Mesodermal cell (in vitro differentiated cells): ENCODE measurements around the gene WDR90.

Source experiments
- H3K27ac ChIP-seq: 2 replicates; pipeline ENCODE4 v1.7.0; 2013; ENCODE audit warnings: mild to moderate bottlenecking, low read depth, low read length, moderate library complexity; ENCODE audit not compliant: severe bottlenecking
- H3K36me3 ChIP-seq: 2 replicates; pipeline ENCODE4 v1.7.1; 2013; ENCODE audit warnings: mild to moderate bottlenecking, low read length, moderate library complexity; ENCODE audit not compliant: control insufficient read depth, insufficient read depth
- H3K4me1 ChIP-seq: one replicate; pipeline ENCODE4 v1.7.1; 2013; ENCODE audit warnings: mild to moderate bottlenecking, low read length; ENCODE audit not compliant: insufficient read depth, control insufficient read depth, poor library complexity, severe bottlenecking
- H3K4me3 ChIP-seq: 2 replicates; pipeline ENCODE4 v1.7.0; 2013; ENCODE audit warnings: low read length, control low read depth, mild to moderate bottlenecking; ENCODE audit not compliant: insufficient read depth, poor library complexity, severe bottlenecking; ENCODE audit errors: extremely low read depth
- H3K9me3 ChIP-seq: 2 replicates; pipeline ENCODE4 v1.7.1; 2013; ENCODE audit warnings: mild to moderate bottlenecking, low read length, moderate library complexity; ENCODE audit not compliant: control insufficient read depth
- WGBS, 2 experiments: methylation state at CpG; one replicate each; pipeline ENCODE4 v1.1.5; 2013; ENCODE audit warnings: missing lambda C conversion rate in 2 of 2; ENCODE audit not compliant: insufficient coverage in 2 of 2; 5-methylcytosine and 5-hydroxymethylcytosine counted together

WDR90 gene

DNA sequence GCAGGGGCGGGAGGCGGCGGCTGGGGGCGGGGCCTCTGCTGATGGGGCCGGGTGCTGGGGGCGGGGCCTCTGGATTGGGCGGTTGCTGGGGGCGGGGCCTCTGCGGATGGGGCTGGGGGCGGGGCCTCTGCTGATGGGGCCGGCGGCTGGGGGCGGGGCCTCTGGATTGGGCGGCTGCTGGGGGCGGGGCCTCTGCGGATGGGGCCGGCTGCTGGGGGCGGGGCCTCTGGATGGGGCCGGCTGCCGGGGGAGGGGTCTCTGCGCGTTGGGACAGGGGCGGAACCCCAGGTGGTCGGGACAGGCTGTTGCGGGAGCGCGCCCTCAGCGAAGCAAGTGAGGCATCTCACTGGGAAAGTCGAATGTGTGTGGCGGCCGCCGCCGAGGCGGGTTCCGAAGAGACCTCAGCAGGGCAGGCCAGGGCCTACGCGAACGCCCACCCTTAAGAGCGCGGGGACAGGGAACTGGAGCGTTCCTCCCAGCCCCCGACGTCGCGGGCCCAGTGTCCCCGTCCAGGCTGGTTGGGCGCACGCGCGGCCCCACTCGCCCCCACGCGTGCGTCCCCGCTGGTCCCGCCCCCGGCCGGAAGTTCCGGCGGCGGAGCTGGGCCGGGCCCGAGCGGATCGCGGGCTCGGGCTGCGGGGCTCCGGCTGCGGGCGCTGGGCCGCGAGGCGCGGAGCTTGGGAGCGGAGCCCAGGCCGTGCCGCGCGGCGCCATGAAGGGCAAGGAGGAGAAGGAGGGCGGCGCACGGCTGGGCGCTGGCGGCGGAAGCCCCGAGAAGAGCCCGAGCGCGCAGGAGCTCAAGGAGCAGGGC is 30.9 kb downstream of the WDR90 start, which contains the start of gene STUB1:
STUB1 (plus strand) TSS at position 597 of the 811 bp plus-strand sequence; CDS start at position 713, 116 bp downstream.
- peak within 1 kb of the TSS; percentile 78 for H3K4me3 ChIP-seq
- peaks cover 23% of the 10 kb centered on the region for H3K36me3 ChIP-seq
- H3K27ac ChIP-seq, result peak within 1 kb of the TSS; percentile 72
- no peaks in the 10 kb centered on the region for H3K9me3 ChIP-seq
- peaks cover 17% of the 10 kb centered on the region for H3K4me1 ChIP-seq
- 0% methylated on average over 59 to 74 of the region's 91 CpGs for WGBS, 2 experiments

DNA sequence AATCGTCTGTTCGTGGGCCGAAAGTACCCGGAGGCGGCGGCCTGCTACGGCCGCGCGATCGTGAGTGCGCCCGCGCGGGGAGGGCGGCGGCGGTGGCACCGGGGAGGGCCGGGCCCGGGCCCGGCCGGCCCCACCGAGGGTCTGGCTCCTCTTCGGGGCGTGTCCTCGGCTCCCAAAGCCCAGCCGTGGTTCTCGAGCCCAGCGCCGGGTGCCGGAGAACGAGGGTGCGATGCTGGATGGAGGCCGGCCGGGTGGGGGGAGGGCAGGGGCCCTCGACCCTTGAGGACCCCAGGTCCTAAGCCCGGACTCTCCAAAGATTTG is 31.4 kb downstream of the WDR90 start:
- H3K9me3 ChIP-seq, result no peaks in the 10 kb centered on the region
- WGBS, 2 experiments, result 0 to 1% methylated on average over 26 to 38 of the region's 38 CpGs
- H3K27ac ChIP-seq, result peak overlapping the region; percentile 72
- H3K4me3 ChIP-seq, result peak overlapping the region; percentile 78
- peaks cover 28% of the 10 kb centered on the region for H3K36me3 ChIP-seq
- H3K4me1 ChIP-seq, result peaks cover 12% of the 10 kb centered on the region

DNA sequence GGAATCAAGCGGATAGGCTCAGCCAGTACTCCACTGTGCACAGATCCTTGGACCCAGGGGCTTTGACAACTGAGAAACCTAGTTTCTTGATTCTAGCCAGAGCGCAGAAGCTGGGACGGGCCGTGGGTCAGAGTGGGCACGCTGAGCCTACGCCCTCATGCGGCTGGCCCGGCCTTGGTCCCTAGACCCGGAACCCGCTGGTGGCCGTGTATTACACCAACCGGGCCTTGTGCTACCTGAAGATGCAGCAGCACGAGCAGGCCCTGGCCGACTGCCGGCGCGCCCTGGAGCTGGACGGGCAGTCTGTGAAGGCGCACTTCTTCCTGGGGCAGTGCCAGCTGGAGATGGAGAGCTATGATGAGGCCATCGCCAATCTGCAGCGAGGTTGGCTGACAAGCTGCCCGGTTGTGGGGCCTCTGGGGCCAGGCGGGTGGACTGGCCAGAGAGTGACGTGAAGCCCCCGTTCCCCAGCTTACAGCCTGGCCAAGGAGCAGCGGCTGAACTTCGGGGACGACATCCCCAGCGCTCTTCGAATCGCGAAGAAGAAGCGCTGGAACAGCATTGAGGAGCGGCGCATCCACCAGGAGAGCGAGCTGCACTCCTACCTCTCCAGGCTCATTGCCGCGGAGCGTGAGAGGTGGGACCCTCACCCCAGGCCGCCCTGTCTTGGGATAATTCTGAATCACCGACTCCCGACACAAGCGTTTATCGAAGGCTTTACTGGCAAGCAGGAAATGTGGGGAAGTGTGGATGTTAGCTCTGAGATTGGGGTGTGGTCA is 32.0 kb downstream of the WDR90 start:
- Histone ChIP-seq H3K9me3 (no peaks in the 10 kb centered on the region), H3K4me1 (peaks cover 12% of the 10 kb centered on the region), H3K4me3 (peak overlapping the region; percentile 78), H3K36me3 (peaks cover 29% of the 10 kb centered on the region), H3K27ac (peak overlapping the region; percentile 72)
- WGBS, 2 experiments, result 60 to 63% methylated on average over 43 to 44 of the region's 44 CpGs

DNA sequence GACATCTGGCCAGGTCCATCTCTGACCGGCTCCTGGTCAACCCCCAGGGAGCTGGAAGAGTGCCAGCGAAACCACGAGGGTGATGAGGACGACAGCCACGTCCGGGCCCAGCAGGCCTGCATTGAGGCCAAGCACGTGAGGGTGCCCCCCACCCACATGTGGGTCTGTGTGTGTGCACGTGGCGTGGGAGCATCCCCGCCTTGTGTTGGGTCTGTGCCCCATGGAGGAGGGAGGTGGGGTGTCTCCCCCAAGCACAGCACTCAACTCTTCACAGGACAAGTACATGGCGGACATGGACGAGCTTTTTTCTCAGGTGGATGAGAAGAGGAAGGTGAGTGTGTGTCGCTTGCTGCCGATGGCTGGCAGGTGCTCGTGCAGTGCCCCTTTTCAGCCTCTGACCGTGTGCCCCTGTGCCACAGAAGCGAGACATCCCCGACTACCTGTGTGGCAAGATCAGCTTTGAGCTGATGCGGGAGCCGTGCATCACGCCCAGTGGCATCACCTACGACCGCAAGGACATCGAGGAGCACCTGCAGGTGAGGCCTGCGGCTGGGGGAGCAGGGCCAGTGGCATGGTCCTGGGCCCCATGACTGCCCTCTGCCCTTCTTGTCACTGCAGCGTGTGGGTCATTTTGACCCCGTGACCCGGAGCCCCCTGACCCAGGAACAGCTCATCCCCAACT is 32.7 kb downstream of the WDR90 start:
- WGBS, 2 experiments, result 95 to 97% methylated on average over 22 to 27 of the region's 28 CpGs
- Histone ChIP-seq H3K27ac (no peak overlapping the region), H3K9me3 (no peaks in the 10 kb centered on the region), H3K36me3 (peaks cover 37% of the 10 kb centered on the region), H3K4me1 (peaks cover 12% of the 10 kb centered on the region), H3K4me3 (peak overlapping the region; percentile 78)

DNA sequence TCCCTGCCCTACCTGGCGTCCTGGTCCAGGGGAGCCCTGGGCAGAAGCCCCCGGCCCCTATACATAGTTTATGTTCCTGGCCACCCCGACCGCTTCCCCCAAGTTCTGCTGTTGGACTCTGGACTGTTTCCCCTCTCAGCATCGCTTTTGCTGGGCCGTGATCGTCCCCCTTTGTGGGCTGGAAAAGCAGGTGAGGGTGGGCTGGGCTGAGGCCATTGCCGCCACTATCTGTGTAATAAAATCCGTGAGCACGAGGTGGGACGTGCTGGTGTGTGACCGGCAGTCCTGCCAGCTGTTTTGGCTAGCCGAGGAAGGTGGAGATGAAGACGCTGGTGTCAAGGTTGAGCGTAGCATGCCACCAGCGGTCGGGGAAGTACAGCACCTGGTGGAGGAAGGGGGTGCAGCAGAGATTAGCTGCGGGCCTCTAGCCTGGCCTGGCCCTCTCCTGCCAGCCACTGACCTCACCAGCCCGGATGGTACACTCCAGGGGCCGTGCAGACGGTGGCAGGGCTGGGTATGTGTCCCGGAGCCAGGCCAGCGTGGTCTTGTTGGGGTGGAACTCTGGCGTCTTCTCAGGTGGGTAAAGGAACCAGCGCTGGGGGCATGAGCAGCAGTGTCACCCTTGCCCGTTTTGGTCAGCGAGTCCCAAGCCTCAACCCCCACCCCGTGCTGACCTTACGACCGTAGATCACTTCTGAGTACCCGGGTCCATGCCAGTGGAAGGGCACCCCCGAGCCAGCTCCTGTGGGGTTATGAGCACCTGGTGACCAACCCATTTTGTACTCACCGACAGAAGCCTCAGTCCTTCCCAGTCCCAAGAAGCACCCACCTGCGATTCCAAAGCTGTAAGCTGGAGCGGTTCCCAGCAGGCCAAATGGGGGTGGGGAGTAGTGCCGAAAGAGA is 33.6 kb downstream of the WDR90 start:
- Histone ChIP-seq H3K36me3 (peaks cover 40% of the 10 kb centered on the region), H3K4me1 (peaks cover 12% of the 10 kb centered on the region), H3K4me3 (peak overlapping the region; percentile 62), H3K9me3 (no peaks in the 10 kb centered on the region), H3K27ac (no peak overlapping the region)
- 94 to 95% methylated on average over 28 to 31 of the region's 36 CpGs for WGBS, 2 experiments

DNA sequence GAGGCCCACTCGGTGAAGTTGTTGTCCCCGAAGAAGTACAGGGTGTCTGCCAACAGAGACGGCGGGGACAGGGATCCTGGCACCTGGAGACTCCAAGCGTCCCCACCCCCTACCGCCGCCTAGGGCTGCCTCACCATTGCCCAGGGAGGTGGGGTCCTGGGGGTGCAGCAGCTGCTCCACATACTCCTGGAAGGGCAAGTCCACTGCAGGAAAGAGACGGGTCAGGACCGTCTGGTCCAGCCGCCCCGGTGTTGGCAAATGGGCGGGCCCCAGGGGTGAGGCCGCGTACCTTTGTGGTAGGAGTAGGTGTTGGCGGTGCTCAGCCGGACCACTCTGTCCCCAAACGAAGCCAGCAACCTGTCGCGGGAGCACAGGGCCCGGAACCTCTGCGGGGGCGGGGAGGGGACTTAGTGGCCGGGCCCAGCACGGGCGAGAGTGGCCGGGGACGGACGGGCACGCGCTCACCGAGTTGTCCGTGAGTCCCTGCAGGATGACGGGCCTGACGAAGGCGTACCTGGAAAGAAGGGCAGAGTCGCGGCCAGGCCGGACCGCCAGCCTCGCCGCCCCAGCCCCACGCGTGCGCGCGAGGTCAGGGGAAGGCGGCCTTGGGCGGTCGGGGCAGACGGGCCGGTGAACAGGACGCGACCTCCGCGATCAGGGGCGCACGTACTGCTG is 34.4 kb downstream of the WDR90 start:
- WGBS, 2 experiments, result 17 to 19% methylated on average over 50 to 53 of the region's 57 CpGs
- Histone ChIP-seq H3K36me3 (peaks cover 40% of the 10 kb centered on the region), H3K4me3 (peak overlapping the region; percentile 62), H3K4me1 (peaks cover 12% of the 10 kb centered on the region), H3K27ac (peak overlapping the region; percentile 45), H3K9me3 (no peaks in the 10 kb centered on the region)

DNA sequence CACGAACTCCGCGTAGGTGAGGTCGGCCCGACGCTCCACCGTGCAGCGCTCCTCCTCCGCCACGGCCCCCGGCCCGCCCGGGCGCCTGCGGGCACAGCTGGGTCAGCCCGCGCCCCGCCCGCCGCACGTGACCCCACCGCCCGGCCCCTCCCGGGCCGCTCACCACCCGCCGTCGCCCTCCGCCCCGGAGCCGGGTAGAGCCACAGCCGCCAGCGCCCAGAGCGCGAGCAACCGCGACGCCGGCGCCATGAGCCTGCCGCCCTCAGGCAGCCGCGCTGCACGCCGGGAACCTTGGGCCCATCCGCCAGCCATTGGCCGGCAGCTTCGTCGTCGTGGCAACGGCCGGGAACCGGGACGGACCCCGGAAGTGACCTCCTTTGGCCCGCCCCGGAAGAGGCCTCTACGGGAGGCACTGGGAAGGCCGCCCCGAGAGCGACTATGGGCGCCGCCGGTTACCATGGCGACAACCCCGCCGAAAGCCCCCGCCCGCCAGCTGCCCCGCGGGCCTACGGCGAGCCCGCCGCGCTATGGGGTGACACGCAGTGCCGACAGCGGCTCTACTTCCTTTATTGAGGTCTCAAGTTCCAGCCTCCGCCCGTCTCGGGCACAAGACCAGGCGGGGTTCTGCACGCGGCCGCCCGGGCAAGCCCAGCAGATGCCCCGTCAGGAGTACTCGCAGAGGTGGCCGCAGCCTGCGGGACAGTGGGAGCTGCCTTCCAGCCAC is 35.1 kb downstream of the WDR90 start, which contains the start of gene JMJD8:
JMJD8 (minus strand) TSS at position 264 of the 724 bp plus-strand sequence; CDS start at position 249, 15 bp downstream.
- 12 to 15% methylated on average over 78 to 90 of the region's 91 CpGs for WGBS, 2 experiments

DNA sequence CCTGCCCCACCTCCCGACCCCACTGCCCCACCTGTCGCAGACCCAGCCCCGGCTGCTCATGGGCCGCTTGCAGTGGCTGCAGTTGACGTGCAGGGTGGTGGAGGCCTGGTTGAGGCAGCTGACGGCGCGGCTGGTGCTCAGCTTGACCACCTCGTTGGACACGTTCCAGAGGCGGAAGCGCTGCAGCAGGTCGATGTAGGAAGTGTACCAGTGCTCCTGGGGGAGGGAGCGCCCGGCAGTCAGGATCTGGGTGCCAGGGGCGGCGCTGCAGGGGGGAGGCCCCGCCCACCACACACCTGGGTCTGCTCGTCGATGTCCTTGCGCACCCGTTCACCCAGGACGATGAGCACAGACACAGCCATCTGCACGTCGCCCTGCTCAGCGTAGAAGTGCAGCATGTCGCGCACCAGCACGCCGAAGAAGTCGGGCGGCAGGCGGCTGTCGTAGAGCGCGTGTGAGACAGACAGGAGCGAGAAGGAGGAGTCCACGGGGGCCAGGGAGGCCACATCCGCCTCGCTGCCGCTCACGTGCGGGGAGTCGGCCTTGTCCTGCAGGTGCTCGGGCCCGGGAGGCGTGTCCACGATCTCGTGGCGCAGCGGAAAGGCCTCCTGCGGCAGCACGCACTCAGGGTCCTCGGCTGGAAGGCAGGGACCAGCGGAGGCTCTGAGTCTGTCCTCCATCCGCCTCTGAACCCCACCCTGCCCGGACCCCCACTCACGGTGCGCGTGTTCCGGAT is 36.0 kb downstream of the WDR90 start:
- 97% methylated on average over 59 to 60 of the region's 61 CpGs for WGBS, 2 experiments
- peaks cover 40% of the 10 kb centered on the region for H3K36me3 ChIP-seq

More for the DNA sequence above, 35.1 kb downstream of the WDR90 start, which contains the start of gene JMJD8:
- Histone ChIP-seq H3K36me3 (peaks cover 40% of the 10 kb centered on the region), H3K4me1 (peaks cover 17% of the 10 kb centered on the region), H3K4me3 (peak within 1 kb of the TSS; percentile 62), H3K9me3 (no peaks in the 10 kb centered on the region), H3K27ac (peak within 1 kb of the TSS; percentile 62)

More for the DNA sequence above, 36.0 kb downstream of the WDR90 start:
- peaks cover 22% of the 10 kb centered on the region for H3K4me1 ChIP-seq
- no peak overlapping the region for H3K4me3 ChIP-seq
- no peaks in the 10 kb centered on the region for H3K9me3 ChIP-seq
- H3K27ac ChIP-seq, result no peak overlapping the region
